A172 (cell line): Measurements from ENCODE around the gene TMEM225B. TPM values are rescaled to one million over a fixed set of nuclear protein-coding genes. Genes with fewer than 3 reads are reported as not detected.
"Not testable (repeated sequence)": the region's sequence is repeated elsewhere in the genome, so short reads cannot be mapped to it uniquely, and the experiment has no call there.

Experiments used
- DNase-seq: peaks from one replicate; pipeline ENCODE4 v3.0.0-alpha.2; 2015; ENCODE audit warnings: low spot score
- total RNA-seq: library from RNA; depleted of rRNA; stranded (reverse); fragments of >200 nt; shearing (Covaris generic); gene quantifications from 2 replicates; pipeline ENCODE4 v1.2.3, GENCODE V29; 2014

Gene TMEM225B
- total RNA-seq, 1 experiment from 2014 or later: not detected

- peak; percentile 38 for DNase-seq
Observed at GRCh38 chr7:99623091-99623693, 25.1 kb downstream of the TMEM225B start.

GRCh38 chr7:99623702-99624447 is 25.8 kb downstream of the TMEM225B start:
- no peak for DNase-seq

- no peak for DNase-seq
Observed at GRCh38 chr7:99624484-99624883, 26.4 kb downstream of the TMEM225B start.

- DNase-seq: no peak
Observed at GRCh38 chr7:99625321-99625720, 27.3 kb downstream of the TMEM225B start.

- no peak for DNase-seq
Observed at GRCh38 chr7:99625961-99626360, 27.9 kb downstream of the TMEM225B start.

GRCh38 chr7:99626661-99627060 is 28.6 kb downstream of the TMEM225B start:
- no peak for DNase-seq

- no peak for DNase-seq
Observed at GRCh38 chr7:99627513-99627912, 29.4 kb downstream of the TMEM225B start.

GRCh38 chr7:99628471-99629465 is 30.7 kb downstream of the TMEM225B start:
- DNase-seq: no peak

GRCh38 chr7:99629643-99630042 is 31.6 kb downstream of the TMEM225B start:
- DNase-seq: no peak

GRCh38 chr7:99631295-99632109 is 33.4 kb downstream of the TMEM225B start:
- DNase-seq: peak; percentile 35

- not testable (repeated sequence) for DNase-seq
Observed at GRCh38 chr7:99637414-99637813, 39.3 kb downstream of the TMEM225B start.

GRCh38 chr7:99638731-99639130 is 40.7 kb downstream of the TMEM225B start:
- DNase-seq: no peak

- no peak for DNase-seq
Observed at GRCh38 chr7:99639267-99639666, 41.2 kb downstream of the TMEM225B start.

- DNase-seq: peak; percentile 13
Observed at GRCh38 chr7:99642027-99642426, 44.0 kb downstream of the TMEM225B start.

- no peak for DNase-seq
Observed at GRCh38 chr7:99643464-99643863, 45.4 kb downstream of the TMEM225B start.

- DNase-seq: no peak
Observed at GRCh38 chr7:99644431-99644830, 46.4 kb downstream of the TMEM225B start.

GRCh38 chr7:99645590-99645989 is 47.5 kb downstream of the TMEM225B start:
- DNase-seq: no peak

GRCh38 chr7:99648843-99649242 is 50.8 kb downstream of the TMEM225B start:
- DNase-seq: no peak

- no peak for DNase-seq
Observed at GRCh38 chr7:99651290-99651689, 53.2 kb downstream of the TMEM225B start.

- DNase-seq: no peak
Observed at GRCh38 chr7:99652671-99653070, 54.6 kb downstream of the TMEM225B start.

GRCh38 chr7:99653269-99653668 is 55.2 kb downstream of the TMEM225B start:
- not testable (repeated sequence) for DNase-seq
